Ectodermal cell (in vitro differentiated cells): ENCODE measurements around the gene DACH2.

Source experiments
- H3K27ac ChIP-seq: 2 replicates; pipeline ENCODE4 v1.7.0; 2013; ENCODE audit warnings: mild to moderate bottlenecking, low read depth, low read length; ENCODE audit not compliant: insufficient read depth, poor library complexity, severe bottlenecking
- H3K27me3 ChIP-seq: 2 replicates; pipeline ENCODE4 v1.7.0; 2013; ENCODE audit warnings: mild to moderate bottlenecking, low read length; ENCODE audit not compliant: insufficient read depth, control insufficient read depth, poor library complexity, severe bottlenecking
- H3K36me3 ChIP-seq: one replicate; pipeline ENCODE4 v1.7.0; 2013; ENCODE audit warnings: low read length; ENCODE audit not compliant: control insufficient read depth, insufficient read depth
- H3K4me1 ChIP-seq: one replicate; pipeline ENCODE4 v1.7.0; 2013; ENCODE audit warnings: low read length; ENCODE audit not compliant: control insufficient read depth, insufficient read depth
- H3K4me3 ChIP-seq: 2 replicates; pipeline ENCODE4 v1.7.0; 2013; ENCODE audit warnings: low read depth, low read length, control low read depth; ENCODE audit not compliant: insufficient read depth
- H3K9me3 ChIP-seq: 2 replicates; pipeline ENCODE4 v1.7.0; 2013; ENCODE audit warnings: mild to moderate bottlenecking, low read length, moderate library complexity; ENCODE audit not compliant: control insufficient read depth
- WGBS, 2 experiments: methylation state at CpG; one replicate each; pipeline ENCODE4 v1.1.7; 2013; ENCODE audit warnings: missing lambda C conversion rate in 2 of 2; 5-methylcytosine and 5-hydroxymethylcytosine counted together

Gene DACH2

DNA sequence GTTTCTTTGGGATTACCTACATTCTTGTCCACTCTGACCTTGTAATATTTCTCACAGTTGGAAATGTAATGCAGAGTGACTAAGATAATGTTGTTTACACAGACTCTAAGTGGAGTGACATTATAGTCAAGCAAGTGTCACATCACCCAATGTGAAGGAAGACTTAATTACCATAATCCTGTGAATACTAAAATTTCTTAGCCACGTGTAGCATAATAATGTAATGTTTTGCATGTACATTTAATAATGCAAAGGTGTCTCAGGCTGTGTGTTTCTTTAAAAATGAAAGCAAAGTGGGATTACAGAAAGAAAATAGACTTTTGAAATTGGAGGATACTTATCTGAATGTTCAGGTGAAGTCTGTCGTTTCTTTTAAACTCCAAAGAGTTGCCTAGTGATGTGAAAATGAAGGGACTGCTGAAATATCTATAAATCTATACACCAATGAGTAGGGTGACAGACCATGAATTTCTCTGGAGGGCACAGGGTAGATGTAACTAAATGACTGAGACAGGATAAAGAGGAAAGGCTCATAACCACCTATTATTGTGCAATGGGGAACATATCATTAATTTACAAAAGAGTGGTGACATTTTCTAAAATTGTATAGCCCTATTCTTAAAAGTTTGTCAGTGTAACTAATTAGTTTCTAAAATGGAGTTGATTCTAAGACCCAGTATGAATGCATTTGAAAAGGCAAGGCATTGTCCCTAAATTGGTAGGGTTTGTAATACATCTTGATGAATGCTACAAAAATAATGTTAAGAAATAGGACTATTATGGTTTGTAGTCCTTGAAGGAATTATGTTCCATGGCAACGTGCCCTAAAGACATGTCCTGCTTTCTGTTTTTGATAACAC, 235.7 kb downstream of the DACH2 start:
- Histone ChIP-seq H3K36me3 (no peaks in the 10 kb centered on the region), H3K9me3 (no peaks in the 10 kb centered on the region), H3K4me3 (no peak overlapping the region), H3K4me1 (peaks cover 4% of the 10 kb centered on the region), H3K27ac (no peak overlapping the region), H3K27me3 (no peaks in the 10 kb centered on the region)
- 70 to 80% methylated on average over 1 to 3 of the region's 3 CpGs for WGBS, 2 experiments

DNA sequence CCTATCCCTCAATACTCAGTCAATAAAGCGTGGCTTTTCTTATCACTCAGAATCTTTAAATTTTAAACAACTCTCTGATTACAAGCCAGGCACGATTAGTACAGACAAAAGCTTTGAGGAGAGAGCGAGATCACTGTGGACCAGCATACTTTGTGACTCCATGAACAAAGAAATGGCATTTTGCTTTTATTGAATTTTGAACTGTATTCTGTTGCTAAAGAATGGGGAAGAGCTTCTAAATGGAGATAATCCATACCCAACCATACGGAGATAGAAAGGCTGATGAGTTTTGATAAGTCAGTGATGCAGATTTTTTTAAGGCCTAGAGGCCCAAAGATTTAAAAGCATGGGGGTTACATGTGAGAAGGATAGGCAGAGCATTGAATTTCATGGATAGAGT, 259.1 kb downstream of the DACH2 start:
- Histone ChIP-seq H3K27ac (no peak overlapping the region), H3K4me1 (no peaks in the 10 kb centered on the region), H3K27me3 (no peaks in the 10 kb centered on the region), H3K4me3 (no peak overlapping the region), H3K36me3 (no peaks in the 10 kb centered on the region), H3K9me3 (no peaks in the 10 kb centered on the region)
- 95 to 98% methylated on average over 4 of the region's 4 CpGs for WGBS, 2 experiments

DNA sequence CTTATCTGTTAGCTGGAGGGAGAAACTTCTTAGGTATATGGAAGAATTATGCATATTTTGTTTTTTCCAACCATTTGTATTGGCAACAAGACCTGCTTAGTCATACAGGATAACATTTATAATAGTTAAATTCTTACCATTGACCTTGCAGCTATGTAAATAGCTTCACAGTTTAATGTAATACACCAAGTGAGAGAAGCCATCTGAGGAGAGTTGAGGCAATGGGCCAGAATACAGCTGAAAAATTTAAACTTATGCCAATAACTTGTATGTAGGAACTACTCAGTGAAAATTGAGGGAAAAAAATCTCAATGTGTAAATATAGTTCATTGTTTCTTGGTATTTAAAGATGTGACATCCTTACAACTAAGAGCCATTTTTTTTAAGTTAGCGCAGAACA, 273.5 kb downstream of the DACH2 start:
- Histone ChIP-seq H3K9me3 (no peaks in the 10 kb centered on the region), H3K4me3 (no peak overlapping the region), H3K27ac (no peak overlapping the region), H3K4me1 (no peaks in the 10 kb centered on the region), H3K27me3 (no peaks in the 10 kb centered on the region), H3K36me3 (no peaks in the 10 kb centered on the region)
- 89 to 100% methylated on average over 1 of the region's 1 CpG for WGBS, 2 experiments

- Histone ChIP-seq H3K9me3 (no peaks in the 10 kb centered on the region), H3K4me1 (no peaks in the 10 kb centered on the region), H3K36me3 (no peaks in the 10 kb centered on the region), H3K4me3 (no peak overlapping the region), H3K27ac (no peak overlapping the region), H3K27me3 (no peaks in the 10 kb centered on the region)
Measured at GRCh38 chrX:86436116-86436515, 287.9 kb downstream of the DACH2 start.

- Histone ChIP-seq H3K4me1 (no peaks in the 10 kb centered on the region), H3K27ac (no peak overlapping the region), H3K36me3 (no peaks in the 10 kb centered on the region), H3K9me3 (no peaks in the 10 kb centered on the region), H3K4me3 (no peak overlapping the region), H3K27me3 (no peaks in the 10 kb centered on the region)
- WGBS, 2 experiments = 74 to 81% methylated on average over 5 of the region's 5 CpGs
Measured at GRCh38 chrX:86455495-86455894, 307.2 kb downstream of the DACH2 start.

- H3K9me3 ChIP-seq = no peaks in the 10 kb centered on the region
- no peak overlapping the region for H3K27ac ChIP-seq
- H3K36me3 ChIP-seq = no peaks in the 10 kb centered on the region
- H3K27me3 ChIP-seq = no peaks in the 10 kb centered on the region
- WGBS, 2 experiments = 84 to 97% methylated on average over 3 of the region's 3 CpGs
- no peak overlapping the region for H3K4me3 ChIP-seq
- H3K4me1 ChIP-seq = no peaks in the 10 kb centered on the region
Measured at GRCh38 chrX:86460760-86461159, 312.5 kb downstream of the DACH2 start.

GRCh38 chrX:86504297-86504696, 356.0 kb downstream of the DACH2 start:
- H3K4me3 ChIP-seq = no peak overlapping the region
- no CpG with 5 or more reads among the region's 1 CpG for WGBS, 2 experiments
- H3K9me3 ChIP-seq = no peaks in the 10 kb centered on the region
- no peaks in the 10 kb centered on the region for H3K4me1 ChIP-seq
- H3K36me3 ChIP-seq = no peaks in the 10 kb centered on the region
- no peaks in the 10 kb centered on the region for H3K27me3 ChIP-seq
- H3K27ac ChIP-seq = no peak overlapping the region

DNA sequence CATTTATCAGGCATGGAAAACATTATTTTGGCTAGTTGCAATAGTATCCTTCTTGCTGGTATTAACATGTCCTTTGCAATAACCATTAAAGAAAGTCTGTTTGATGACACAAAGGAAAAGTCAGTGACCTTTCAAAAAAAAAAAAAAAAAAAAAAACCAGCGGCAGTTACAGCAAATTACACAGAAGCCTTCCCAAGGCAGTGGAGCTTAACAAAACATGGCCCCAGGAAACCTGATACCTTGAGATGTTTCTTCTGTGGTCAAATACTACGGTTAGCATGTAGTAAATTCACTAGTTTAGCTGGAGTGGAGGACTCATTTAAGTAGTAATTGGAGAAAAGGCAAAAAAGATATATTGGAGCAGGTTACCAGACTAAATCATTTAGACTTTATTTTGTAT, 359.1 kb downstream of the DACH2 start:
- H3K27me3 ChIP-seq = no peaks in the 10 kb centered on the region
- no peaks in the 10 kb centered on the region for H3K4me1 ChIP-seq
- no peaks in the 10 kb centered on the region for H3K36me3 ChIP-seq
- no peaks in the 10 kb centered on the region for H3K9me3 ChIP-seq
- no peak overlapping the region for H3K27ac ChIP-seq
- 43 to 67% methylated on average over 1 to 2 of the region's 2 CpGs for WGBS, 2 experiments
- H3K4me3 ChIP-seq = no peak overlapping the region

GRCh38 chrX:86579777-86580176, 431.5 kb downstream of the DACH2 start:
- Histone ChIP-seq H3K36me3 (no peaks in the 10 kb centered on the region), H3K27me3 (no peaks in the 10 kb centered on the region), H3K9me3 (no peaks in the 10 kb centered on the region), H3K27ac (no peak overlapping the region), H3K4me1 (no peaks in the 10 kb centered on the region), H3K4me3 (no peak overlapping the region)
- 91% methylated on average over 3 to 4 of the region's 4 CpGs for WGBS, 2 experiments

- no peak overlapping the region for H3K27ac ChIP-seq
- H3K9me3 ChIP-seq = no peaks in the 10 kb centered on the region
- WGBS, 2 experiments = 95% methylated on average over 2 of the region's 2 CpGs; no CpG with 5 or more reads in 1 of the 2 experiments
- no peaks in the 10 kb centered on the region for H3K27me3 ChIP-seq
- H3K4me1 ChIP-seq = no peaks in the 10 kb centered on the region
- H3K36me3 ChIP-seq = no peaks in the 10 kb centered on the region
- H3K4me3 ChIP-seq = no peak overlapping the region
Measured at GRCh38 chrX:86604607-86605006, 456.4 kb downstream of the DACH2 start.
